NCI-H1436 (cell line): ENCODE data around the gene KSR2.
"Not testable (repeated sequence)": the region's sequence is repeated elsewhere in the genome, so short reads cannot be mapped to it uniquely, and the experiment has no call there.

Experiments
- DNase-seq: peaks from one replicate; lab custom pipeline; 2025; lab: John Stamatoyannopoulos, UW

The KSR2 gene

DNA sequence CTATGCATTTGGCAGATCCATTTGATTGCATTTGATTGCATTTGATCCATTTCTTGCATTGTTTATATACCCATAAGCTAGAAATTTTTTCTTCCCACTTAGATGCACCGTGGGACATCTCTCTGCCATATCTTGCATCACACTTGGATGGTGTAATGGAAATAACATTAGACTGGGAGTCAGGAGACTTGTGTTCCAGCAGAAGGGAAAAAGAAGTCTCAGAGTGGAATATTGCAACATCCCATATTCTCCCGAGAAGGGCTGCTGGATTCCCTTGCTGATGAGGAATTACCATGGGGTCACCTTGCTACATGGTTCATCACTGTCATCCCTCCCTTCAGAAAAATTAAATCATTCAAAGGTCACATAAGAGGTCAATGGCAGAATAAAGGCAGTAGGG, 78.1 kb downstream of the KSR2 start:
- no peak for DNase-seq

DNA sequence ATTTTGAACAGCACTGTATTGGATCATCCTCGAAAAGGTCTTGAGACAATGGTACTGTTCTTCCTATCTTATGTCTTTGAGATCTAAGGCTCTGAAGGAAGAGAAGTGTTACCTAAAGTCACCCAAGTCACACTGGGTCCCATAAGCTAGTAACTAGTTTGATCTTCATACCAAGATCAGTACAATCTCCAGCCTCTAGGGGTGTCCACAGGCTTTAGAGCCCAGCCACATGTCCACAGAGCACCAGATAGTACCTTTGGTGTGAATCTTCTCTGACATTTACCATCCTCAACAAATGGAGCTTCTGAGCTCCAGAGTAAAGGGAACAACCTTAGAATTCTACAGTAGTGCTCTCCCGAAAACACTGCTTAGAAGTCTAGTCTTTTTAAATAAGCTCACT, 78.7 kb downstream of the KSR2 start:
- no peak for DNase-seq

DNA sequence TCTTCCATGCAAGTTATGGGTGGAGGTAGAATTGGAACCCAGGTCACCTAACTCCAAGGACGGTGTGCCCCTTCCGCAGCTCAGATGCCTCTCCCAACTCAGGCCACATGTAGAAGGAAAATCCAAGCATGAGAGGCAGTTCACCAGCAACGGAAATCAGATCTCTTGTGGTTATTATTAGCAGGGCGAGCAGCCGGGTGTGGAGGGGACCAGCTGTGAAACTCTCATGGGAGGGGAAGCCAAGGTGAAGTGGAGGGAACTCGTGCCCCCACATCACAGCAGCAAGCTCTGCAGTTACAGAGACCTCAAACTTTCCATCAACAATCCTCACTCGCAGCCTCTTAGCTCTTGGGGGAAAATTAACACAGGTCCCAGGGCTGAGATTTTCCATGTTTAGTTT, 79.7 kb downstream of the KSR2 start:
- DNase-seq, result no peak

DNA sequence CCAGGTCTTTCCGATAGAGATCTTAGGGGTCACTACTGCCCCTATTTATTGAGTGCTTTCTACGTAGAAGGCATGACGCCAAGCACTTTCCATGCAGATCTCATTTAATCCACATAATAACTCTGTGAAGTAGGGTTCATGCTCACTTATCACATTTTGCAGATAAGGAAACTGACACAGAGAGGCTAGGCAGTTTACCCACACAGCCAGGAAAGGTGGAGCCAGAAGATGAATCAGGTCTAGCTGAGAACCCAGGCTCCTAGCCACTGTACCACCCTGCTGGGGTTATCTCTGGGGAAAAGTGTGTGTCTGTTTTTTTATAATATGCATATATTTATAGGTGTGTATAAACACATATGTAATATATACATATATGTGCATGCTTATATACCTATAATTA, 83.6 kb downstream of the KSR2 start:
- no peak for DNase-seq

DNA sequence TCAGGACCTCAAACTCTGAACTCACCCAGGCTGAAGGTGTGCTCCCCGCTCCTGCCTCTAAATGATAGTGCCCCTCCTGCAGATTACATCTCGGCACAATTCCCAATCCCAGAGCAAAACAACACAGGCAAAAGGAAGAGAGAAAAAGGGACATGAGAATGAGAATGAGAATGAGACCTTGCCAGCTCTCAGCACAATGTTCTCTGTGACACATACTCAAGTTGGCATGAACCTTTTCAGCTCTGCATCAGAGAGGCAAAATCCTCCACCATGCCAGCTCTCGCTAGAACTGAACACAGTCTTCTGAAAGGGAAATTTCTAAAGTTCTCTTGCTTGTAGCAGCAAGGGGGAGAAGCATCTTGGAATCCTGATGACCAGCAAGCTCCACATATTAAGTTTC, 84.6 kb downstream of the KSR2 start:
- DNase-seq, result no peak

DNA sequence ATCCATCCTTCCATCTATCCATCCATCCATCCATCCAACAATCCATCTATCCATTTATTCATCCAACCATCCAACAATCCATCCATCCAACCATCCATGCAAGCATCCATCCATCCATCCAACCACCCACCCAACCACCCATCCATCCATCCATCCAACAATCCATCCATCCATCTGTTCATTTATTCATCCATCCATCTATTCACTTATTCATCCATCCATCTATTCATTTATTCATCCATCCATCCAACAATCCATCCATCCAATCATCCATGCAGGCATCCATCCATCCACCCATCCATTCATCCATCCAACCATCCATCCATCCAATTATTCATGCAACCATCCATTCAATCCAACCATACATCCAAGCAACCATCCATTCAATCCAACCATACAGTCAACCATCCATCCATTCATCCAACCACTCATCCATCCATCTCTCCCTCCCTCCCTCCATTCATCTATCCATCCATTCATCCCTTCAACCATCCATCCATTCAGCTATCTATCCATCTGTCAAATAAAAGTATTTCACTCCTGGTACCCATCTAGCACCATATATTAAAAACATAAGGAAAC, 86.1 kb downstream of the KSR2 start:
- DNase-seq, result no peak

DNA sequence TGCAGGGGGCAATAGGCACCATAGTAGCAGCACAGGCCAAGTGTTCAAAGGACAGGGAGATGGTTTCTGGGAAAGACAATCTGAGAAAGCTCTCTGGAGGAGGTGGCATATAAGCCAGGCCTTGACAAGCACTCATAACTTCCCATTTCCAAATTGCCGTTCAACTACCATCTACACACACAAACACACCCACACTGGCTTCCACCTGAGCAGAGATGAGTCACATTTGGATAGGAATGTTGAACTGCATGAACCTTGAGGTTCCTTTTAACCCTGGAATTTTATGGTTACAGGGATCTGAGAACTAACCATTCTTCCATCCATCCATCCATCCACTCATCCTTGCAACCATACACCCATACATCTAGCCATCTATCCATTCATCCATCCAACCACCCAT, 86.6 kb downstream of the KSR2 start:
- DNase-seq, result no peak

DNA sequence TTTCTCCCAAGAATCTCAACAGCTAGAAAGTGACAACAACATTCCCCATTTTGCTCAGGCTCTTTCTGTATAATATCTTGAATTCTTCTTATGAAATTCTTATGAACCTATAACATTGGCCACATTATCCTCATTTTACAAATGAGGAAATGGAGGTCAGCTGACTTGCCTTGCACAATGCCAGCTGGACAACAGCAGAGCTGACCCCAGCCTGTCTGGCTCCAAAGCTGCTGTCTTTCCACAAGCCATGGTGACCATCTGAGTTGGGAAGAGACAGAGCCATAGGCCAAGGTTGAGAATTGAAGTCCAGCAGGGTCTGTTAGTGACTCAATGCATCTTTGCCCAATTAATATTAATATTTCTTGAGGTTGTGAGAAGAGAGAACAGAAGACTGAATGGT, 87.3 kb downstream of the KSR2 start:
- no peak for DNase-seq

DNA sequence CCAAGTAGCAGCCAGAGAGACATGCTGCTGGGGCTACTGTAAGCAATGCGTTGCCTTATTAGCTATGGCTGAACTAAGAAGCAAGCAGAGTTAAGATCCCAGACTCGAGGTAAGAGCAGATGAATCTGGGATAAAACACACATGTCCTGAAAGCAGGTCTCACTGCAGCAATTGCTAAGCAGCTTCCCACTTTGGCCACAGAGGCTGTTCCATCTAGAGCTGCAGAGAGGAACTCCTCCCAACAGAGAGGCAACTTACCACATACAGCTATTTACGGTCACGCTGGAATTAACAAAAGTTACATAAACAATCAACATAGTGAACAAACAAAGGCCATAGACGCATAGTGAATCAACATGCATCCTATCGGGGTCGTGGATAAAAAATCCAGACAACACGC, 90.2 kb downstream of the KSR2 start:
- DNase-seq, result no peak

DNA sequence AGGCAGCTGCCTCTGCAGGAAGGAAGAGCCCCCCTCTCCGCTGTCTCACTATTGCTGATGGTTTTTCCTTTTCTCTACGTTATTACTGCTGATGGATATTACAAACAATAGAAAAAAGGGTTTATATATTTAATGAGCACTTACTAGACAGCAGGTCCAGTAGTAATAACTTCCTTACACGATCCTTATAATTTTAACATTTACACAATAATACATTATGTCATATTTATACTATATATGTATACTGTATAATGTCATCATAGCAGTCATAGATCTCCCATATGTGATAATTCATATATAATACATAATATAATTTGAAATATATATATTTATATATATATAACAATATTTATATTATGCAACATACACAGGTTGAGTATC, 92.4 kb downstream of the KSR2 start:
- DNase-seq, result no peak

DNA sequence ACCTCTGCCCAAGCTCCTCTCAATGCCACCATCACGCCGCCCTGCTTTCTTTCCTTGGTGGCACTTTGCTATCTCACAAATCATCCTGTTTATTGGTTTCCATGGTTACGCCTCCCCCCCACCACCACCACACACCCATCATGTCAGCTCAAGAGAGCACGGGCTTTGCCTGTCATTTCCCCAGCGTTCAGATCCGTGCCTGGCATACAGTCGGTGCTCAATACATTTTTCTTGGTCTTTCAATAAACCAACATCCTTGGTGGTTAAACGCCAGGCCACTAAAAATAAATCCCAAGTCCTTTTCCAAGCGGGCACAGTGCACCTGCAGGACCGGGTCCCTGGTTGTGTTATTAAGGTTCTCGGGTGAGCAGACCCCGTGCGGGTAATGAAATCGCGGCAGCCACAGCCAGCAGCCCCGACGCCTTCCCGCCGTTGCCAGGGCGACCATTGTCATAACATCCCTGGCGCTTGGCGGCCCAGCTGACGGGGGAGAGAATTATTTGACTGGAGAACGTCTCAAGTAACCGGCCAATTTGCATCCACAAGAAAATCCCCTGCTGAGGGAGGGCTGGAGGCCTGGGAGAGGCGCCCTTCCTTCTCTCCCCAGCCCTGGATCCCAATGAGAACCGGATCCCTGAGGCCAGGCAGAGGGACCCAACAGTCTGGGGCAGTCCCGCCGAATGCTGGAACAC, 92.9 kb downstream of the KSR2 start:
- peak; percentile 84 for DNase-seq

DNA sequence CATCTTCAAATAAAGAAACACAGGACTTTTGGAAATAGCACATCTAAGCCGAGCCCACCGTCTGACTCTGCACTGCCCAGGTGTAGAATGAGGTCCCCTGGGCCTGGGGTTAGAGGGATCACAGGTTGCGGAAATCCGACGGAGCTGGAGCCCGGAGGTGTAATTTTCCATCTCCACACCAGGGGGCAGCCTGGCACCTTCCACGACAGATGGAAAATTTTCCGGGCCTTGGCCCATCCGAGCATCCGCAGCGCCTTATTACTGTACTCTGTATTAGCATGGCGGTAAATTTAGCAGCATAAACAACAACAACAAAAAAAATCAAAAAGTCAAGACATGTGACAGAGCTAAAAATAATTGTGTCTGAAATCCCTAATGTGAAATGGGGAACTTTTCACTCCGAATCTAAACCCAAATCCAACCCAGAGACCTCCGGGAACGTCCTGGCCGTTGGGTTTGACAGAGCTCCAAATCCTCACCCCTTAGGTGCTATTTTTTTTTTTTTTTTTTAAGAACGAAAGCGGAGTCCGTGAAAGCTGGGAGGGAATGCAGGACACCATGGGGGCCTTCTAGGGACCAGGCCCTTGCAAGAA, 93.9 kb downstream of the KSR2 start:
- DNase-seq, result peak; percentile 70

DNA sequence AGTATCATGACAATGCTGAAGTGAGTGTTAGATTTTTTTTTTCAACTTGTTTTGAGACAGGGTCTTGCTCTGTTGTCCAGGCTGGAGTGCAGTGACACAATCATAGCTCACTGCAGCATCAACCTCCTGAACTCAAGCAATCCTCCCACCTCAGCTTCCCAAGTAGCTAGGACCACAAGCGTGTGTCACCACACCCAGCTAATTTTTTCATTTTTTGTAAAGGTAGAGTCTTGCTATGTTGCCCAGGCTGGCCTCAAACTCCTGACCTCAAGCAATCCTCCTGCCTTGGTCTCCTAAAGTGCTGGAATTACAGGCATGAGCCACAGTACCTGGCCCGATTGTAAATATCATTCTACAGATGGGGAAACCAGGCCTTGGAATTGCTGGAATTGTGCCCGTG, 94.6 kb downstream of the KSR2 start:
- DNase-seq, result not testable (repeated sequence)

DNA sequence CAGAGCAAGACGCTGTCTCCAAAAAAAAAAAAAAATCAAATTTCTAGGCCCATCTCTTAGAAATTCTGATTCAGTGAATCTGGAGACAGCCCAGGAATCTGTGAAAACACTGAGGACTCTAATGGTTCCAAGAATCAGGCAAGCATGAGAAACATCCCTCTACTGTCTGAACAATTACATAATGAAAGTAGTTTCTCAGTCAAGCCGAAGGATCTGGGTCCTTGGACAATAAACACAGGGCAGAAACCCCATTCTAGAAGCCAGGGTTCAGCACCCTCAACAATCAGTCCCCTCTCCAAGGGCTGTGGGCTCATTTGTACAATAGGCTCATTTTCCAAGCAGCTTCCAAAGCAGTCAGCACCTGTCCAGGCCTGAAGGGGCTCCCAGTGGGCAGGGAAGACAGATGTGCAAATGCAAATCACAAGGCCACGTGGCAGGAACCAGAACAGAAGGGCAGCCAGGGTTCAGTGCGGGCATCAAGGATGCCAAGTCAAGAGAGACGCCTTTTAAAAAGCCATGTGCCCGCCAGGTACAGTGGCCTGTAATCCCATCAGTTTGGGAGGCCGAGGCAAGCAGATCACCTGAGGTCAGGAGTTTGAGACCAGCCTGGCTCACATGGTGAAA, 96.1 kb downstream of the KSR2 start:
- no peak for DNase-seq

DNA sequence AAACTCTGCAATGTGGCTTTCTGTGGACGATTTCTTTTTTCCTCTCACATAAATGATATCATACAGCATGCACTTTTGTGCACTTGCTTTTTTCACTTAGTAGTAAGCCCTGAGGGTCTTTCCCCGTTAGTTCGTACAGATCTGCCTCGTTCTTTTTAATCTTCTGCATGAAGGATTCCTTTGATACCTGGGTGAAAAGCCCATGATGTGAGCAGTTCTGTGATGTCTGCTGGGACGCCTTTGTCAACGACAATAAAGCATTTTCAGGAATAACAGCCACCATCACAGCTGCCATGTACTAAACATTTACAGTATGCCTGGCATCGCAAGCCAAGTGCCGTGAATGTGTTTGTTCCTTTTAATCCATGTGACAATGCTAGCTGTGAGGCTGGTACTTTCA, 99.2 kb downstream of the KSR2 start:
- DNase-seq, result no peak

DNA sequence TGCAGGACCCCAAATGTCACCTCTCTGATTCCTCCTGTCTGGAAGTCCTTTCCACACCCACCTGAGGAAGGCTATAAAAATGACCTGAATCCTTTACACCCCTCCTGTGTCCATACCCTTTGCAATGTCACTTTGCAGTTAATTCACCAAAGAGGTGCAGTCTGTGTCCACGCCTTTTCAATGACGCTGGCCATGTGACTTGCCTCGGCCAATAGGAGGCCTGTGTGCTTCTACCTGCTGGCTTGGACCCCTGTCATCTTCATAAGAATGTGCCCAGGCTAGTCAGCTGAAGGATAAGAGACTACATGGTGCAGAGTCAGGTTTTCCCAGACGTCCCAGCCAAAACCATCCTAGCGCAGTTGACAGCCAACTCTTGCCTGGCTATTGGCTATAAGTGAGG, 101.4 kb downstream of the KSR2 start:
- DNase-seq, result no peak

DNA sequence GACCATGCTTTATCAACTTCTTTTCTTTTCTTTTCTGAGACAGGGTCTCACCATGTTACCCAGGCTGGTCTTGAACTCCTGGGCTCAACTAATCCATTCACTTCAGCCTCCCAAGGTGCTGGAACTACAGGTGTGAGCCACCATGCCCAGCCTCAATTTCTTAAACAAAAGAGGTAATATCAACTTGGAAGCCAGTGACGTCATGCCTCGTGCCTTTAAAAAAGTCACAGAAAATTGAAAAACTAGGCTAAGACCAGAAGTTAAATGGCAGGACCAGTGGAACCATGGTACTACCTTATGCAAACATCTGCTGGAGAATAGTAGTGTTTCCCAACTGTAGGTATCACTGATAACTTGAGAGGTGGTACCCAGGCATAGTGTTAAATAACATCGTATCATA, 103.3 kb downstream of the KSR2 start:
- DNase-seq, result no peak

DNA sequence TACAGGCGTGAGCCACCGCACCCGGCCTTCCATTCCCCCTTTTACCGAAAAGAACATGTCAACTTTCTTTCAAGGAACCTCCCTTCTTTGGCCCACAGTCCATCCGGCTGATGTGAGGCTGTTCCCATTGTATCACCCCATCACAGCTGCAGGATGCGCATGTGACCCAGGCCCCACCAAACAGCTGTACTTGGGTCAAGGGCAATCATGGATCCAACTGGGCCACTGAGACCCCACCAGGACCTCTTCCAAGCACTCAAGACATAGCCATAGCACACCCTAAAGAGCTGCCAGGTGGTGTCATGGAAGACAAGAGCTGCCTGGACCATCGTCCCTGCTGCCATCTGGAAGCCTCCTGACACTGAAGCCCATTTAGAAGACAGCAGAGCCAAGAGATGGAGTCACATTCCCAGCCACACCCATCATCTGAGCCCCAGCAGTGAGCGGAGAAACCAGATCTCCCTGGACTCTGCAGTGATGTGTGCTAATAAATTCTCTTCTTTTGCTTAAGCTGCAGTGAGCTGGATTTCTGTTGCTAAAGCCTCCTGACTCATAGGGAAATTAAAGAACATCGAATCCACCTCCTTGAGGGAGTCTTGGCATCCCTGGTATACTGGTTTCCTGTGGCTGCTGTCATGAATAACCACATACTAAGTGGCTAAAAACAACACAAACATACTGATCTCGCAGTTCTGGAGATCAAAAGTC, 105.6 kb downstream of the KSR2 start:
- DNase-seq, result no peak

DNA sequence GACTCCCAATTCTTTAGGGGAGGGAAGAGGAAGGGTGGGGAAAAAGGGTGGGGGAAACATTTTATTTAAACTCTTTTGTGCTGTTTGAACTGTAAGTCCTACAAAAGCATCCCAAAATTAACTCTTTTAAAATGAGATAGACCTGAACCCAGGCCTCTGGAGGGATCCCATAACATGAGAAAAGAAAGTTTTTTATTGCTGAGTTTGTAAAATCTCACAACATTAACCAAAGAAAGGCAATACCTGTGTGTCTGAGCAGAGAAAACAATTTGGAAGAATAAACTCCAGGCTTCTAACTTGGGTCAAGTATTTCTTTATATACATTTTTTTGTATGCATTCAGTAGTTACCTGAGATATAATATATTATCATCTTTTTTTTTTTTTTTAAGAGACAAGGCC, 107.1 kb downstream of the KSR2 start:
- no peak for DNase-seq

DNA sequence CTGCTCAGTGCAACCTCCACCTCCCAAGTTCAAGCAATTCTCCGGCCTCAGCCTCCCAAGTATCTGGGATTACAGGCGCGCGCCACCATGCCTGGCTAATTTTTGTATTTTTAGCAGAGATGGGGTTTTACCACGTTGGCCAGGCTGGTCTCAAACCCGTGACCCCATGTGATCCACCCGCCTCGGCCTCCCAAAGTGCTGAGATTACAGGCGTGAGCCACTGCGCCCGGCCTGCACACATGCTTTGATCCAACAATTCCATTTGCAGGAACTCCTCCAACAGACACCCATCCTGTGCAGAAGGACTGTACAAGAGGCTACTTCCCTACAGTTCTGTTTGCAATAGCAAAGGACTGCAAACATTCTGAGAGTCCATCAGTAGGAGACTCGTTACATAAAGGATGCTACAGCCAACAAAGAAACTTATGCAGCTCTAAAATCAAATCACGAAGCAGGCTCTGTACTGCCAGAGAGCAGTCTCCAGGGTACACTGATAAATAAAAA, 108.0 kb downstream of the KSR2 start:
- not testable (repeated sequence) for DNase-seq

DNA sequence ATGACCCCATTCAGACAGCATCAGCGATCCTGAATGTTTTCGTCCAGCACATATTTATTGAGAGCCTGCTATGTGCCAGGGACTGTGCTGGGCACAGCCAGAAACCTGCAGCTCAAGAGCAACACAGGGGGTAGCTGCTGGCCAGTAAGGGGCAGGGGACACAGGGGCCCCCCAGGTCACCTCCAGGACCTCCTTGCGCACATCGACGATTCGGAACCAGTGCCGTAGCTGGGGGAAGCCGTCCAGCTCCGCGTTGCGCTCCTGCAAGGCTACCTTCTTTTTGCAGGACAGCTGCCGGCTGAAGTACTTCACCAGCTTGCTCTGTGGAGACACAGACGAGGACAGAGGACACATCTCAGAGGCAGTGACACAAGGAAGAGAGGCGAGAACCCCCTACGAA, 108.7 kb downstream of the KSR2 start:
- DNase-seq, result no peak
